ENCODE measurements around the gene HPS6. TPM values are rescaled to one million over a fixed set of nuclear protein-coding genes. Genes with fewer than 3 reads are reported as not detected.

HPS6 gene
- total RNA-seq, 1 donor from 2014 or later, result 11.0 TPM

DNA sequence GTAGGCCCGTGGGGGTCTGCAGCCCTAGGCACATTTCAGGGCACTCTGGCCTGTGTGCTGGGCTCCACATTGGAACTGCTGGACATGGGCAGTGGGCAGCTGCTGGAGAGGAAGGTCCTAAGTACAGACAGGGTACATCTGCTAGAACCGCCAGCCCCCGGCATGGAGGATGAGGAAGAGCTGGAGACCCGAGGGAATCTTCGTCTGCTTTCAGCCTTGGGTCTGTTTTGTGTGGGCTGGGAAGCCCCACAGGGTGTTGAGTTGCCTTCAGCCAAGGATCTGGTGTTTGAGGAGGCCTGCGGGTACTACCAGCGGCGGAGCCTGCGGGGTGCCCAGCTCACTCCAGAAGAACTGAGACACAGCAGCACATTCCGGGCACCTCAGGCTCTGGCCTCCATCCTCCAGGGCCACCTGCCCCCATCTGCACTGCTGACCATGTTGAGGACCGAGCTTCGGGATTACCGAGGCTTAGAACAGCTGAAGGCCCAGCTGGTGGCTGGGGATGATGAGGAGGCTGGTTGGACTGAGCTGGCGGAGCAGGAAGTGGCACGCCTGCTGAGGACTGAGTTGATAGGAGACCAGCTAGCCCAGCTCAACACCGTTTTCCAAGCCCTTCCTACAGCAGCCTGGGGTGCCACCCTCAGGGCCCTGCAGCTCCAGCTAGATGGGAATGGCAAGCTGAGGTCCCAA, 1.4 kb downstream of the HPS6 start:
- intact Hi-C loops (cut with DNase I), result loop anchor here (5.0 kb wide), 2 partner anchors 51 to 229 kb away; no protein-coding TSS in a partner anchor
- ATAC-seq, result no peak

DNA sequence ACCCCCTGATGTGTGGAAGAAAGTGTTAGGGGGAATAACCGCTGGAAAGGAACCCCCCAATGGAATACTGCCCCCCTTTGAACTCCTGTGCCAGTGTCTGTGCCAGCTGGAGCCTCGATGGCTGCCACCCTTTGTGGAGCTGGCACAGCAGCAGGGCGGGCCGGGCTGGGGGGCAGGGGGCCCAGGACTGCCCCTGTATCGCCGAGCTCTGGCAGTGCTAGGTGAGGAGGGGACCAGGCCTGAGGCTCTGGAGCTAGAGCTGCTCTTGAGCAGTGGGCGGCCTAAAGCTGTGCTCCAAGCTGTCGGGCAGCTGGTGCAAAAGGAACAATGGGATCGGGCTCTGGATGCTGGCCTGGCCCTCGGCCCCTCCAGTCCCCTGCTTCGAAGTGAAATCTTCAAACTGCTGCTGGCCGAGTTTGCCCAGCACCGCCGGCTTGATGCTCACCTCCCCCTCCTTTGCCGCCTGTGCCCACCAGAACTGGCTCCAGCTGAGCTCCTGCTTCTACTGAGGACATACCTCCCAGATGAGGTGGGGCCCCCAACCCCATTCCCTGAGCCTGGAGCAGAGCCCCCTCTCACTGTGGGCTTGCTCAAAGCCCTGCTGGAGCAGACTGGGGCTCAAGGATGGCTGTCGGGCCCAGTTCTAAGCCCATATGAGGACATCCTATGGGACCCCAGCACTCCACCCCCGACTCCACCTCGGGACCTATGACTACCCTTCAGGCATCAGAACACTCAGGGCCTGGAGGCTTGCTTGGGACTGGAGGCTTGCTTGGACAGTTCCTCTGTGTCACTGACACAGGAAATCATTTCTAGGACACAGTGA, 2.2 kb downstream of the HPS6 start:
- intact Hi-C loops (cut with DNase I), result loop anchor here (5.0 kb wide), 2 partner anchors 50 to 230 kb away; no protein-coding TSS in a partner anchor
- ATAC-seq (no peak), DNase-seq (ENCODE audit: missing footprints) (no peak)

More for the DNA sequence above, 1.4 kb downstream of the HPS6 start:
- no peak for DNase-seq (ENCODE audit: missing footprints)

DNA sequence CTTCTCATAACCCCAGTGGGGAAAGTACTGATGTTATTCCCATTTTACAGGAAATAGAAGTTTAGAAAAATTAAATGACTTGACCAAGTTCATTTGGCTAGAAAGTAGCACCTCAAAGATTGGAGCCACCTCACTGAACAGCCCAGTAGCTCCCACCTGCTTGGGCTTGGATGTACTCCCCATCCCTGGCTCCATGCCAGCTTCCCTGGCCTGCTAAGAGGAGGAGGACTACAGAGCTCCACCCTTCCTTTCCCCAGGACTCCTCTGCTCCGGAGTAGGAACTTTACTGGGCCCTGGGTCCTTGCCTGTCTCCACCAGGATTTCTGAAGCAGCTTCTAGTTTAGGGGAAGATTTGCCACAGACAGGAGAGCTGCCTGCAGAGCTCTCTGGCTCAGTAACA, 3.1 kb downstream of the HPS6 start:
- intact Hi-C loops (cut with DNase I), result loop anchor here (5.0 kb wide), 2 partner anchors 49 to 231 kb away; no protein-coding TSS in a partner anchor
- DNase-seq (ENCODE audit: missing footprints) (no peak), ATAC-seq (no peak)

DNA sequence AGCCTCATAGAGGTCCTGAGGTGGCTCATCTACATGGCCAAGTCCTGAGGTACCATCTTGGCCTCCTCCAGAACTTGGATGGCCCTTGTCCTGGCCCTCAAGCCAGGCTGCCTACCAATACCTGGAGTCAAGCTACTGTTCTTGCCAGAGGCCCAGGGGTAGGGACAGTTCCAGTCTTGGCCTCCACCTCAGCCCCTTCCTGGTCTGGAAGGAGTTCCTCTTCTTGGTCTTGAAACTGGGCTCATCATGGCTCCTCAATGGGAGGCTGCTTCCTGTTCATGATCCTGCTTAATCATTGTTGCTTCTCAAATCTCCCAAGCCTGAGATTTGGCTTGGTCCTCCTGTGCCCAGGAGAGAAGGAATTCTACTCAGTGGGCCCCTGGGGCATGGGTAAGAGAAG, 3.9 kb downstream of the HPS6 start:
- no peak for DNase-seq (ENCODE audit: missing footprints)
- no peak for ATAC-seq
- intact Hi-C loops (cut with DNase I), result loop anchor here (5.0 kb wide), 2 partner anchors 48 to 232 kb away; no protein-coding TSS in a partner anchor

DNA sequence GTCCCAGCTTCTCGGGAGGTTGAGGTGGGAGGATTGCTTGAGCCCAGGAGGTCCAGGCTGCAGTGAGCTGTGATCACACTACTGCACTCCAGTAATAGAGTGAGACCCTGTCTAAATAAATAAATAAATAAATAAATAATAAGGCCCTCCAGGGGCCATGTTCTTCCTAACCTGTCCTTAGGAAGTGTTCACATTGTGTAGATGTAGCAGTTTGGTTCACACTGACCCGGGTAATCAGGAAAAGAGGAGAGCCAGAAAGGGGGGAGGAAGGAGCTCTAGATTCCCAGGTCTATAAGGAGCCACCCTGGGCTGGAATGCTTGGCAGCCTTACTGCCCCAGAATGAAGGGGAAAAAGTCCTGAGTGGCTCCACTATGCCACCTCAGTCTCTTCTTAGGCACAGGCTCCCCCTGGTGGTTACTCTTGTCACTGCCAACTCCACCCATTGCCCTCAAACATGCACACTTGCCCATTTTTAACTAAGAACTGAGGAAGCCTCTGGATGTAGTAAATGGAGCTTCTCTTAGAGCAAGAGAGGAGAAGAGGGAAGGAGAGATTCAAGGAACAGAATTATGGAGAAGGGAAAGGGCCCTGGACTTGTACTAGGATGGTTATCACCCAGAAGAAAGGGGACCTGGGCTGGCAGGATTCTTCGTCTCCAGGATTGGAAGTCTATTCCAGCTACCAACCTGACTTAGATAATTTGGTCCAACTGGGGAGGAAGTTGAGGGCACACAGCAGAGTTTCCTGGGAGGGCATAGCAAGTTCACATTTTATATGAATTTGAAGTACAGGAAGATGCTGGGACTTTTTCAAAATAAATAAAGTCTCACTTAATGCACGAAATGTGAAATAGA, 7.8 kb downstream of the HPS6 start:
- DNase-seq (ENCODE audit: missing footprints), result no peak
- intact Hi-C loops (cut with DNase I), result no loop called here
- ATAC-seq, result peak; percentile 79

DNA sequence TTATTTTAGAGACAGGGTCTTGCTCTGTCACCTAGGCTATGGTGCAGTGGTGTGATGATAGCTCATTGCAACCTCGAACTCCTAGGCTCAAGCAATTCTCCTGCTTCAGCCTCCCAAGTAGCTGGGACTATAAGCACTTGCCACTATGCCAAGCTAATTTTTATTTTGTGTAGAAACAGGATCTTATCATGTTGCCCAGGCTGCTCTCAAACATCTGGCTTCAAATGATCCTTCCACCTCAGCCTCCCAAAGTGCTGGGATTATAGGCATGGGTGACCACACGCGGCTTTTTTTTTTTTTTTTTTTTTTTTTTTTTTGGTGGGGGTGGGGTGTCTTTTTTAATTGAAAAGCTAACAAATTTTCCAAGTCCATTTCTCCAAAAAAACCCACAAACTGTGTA, 18.4 kb downstream of the HPS6 start:
- ATAC-seq (no peak), DNase-seq (ENCODE audit: missing footprints) (no peak)
- intact Hi-C loops (cut with DNase I), result no loop called here

DNA sequence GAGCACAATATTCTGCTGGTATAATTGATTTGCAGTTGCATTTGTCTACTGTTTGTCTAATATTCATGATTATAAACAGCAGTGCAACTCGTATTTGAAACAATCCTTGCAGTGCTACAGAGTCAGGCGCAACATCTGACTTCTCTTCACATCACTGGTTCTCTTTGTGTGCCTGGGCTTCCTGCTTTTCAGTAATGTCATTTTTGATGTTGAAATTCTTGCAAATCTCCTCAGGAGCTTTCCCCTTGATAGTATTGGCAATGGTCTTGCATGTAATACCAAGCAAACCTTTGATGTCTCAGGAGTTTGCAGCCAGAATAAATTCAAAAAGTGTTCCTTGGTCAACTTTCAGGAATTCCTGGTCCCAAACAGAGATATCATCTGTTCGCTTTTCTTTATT, 20.2 kb downstream of the HPS6 start:
- no peak for DNase-seq (ENCODE audit: missing footprints)
- intact Hi-C loops (cut with DNase I), result no loop called here
- no peak for ATAC-seq

DNA sequence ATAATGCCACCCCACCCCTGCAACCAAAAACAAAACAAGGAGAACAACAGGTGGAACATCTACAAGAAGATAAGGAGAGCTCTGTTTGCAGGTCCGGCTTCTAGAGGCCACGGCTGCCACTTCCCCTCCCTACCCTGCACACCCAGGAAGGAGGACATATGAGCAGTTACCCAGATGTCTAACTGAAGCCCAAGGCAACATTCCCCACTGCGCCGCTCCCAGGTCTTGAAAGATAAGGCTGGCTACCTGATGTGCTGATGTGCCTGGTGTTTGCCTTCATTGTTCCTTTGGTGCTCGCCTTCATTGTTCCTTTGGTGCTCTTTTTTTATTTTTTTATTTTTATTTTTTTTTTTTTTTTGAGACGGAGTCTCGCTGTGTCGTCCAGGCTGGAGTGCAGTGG, 21.0 kb downstream of the HPS6 start:
- intact Hi-C loops (cut with DNase I), result no loop called here
- ATAC-seq (no peak), DNase-seq (ENCODE audit: missing footprints) (no peak)

DNA sequence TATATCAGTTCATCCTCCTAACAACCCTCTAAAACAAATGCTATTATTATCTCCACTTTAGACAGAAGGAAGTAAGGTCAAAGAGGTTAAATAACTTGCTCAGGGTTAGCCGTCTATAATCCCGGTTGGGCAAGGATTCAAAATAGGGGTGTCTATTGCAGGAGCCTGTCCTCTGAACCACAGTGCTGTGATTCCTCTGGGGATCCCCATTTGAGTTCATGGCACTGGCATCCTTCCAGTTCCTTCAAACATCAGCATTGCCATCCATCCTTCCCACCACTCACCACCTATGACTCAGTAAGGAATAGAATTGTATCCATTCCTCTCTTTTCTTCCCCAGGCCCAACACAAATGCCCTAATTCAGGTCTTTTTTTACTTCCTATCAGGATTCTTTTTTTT, 25.6 kb downstream of the HPS6 start:
- no peak for DNase-seq (ENCODE audit: missing footprints)
- intact Hi-C loops (cut with DNase I), result no loop called here
- no peak for ATAC-seq

DNA sequence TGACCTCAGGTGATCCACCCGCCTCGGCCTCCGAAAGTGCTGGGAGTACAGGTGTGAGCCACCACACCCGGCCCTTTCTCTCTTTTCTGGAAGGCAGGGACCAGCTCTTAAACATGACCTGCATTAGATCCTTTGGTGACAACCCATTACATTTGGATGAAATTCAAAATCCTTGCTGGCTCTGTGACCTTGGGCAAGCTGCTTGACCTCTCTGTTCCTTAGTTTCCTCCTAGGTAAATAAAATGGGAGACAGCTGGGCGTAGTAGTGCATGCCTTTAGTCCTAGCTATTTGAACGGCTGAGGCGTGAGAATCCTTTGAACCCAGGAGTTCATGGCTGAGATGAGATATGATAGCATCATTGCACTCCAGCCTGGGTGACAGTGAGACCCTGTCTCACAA, 31.3 kb downstream of the HPS6 start:
- DNase-seq (ENCODE audit: missing footprints), result no peak
- intact Hi-C loops (cut with DNase I), result no loop called here
- ATAC-seq, result no peak

DNA sequence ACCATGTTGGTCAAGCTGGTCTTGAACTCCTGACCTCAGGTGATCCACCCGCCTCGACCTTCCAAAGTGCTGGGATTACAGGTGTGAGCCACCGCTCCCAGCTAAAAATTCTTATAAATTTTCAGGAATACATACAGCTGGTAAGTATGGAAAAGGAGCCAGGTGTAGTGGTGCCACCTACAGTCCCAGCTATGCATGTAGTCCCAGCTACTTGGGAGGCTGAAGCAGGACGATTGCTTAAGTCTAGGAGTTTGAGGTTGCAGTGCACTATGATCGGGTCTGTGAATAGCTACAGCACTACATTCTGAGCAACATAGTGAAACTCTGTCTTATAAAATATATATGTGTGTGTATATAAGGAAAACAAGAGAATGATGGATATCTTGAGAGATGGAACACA, 36.0 kb downstream of the HPS6 start:
- DNase-seq (ENCODE audit: missing footprints) (no peak), ATAC-seq (no peak)
- intact Hi-C loops (cut with DNase I), result no loop called here

DNA sequence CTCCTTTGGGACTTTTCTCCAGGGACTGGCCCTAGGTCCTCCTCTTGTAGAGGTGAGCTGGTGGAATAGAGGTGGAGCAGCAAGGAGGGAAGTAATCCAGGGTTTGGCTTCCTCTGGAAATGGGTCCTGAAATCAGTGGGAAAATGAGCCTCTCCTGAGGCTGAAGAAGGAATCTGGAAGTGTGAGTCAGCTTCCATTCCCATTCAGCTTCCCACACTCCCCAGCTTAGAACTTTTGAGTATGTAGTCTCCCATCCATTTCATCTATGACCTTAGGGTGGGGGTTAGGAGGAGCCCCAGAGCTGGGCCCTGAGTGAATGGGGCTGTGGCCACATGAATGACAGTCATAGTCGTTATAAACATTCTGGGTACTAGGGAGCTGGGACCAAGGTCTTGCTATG, 37.3 kb downstream of the HPS6 start:
- ATAC-seq (no peak), DNase-seq (ENCODE audit: missing footprints) (no peak)
- intact Hi-C loops (cut with DNase I), result no loop called here

DNA sequence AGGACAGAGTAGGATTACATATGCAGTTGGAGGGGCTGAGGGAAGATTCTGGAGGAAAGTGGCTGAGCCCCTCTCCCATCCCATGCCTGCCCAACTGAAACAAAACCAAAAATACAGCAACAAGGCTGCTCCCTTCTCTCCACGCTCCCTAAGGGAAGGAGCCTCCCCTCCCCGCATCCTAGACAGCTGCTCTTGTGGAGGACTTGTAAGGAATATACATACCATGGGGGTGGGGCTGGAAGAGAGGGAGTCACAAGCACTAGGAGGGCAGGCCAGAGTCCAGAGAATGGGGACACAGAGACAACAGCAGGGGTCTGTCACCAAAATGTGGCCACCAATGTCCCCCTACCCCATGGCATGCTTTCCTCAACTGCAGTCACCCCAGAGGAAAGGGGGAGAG, 41.8 kb downstream of the HPS6 start:
- DNase-seq (ENCODE audit: missing footprints) (no peak), ATAC-seq (no peak)
- intact Hi-C loops (cut with DNase I), result no loop called here

DNA sequence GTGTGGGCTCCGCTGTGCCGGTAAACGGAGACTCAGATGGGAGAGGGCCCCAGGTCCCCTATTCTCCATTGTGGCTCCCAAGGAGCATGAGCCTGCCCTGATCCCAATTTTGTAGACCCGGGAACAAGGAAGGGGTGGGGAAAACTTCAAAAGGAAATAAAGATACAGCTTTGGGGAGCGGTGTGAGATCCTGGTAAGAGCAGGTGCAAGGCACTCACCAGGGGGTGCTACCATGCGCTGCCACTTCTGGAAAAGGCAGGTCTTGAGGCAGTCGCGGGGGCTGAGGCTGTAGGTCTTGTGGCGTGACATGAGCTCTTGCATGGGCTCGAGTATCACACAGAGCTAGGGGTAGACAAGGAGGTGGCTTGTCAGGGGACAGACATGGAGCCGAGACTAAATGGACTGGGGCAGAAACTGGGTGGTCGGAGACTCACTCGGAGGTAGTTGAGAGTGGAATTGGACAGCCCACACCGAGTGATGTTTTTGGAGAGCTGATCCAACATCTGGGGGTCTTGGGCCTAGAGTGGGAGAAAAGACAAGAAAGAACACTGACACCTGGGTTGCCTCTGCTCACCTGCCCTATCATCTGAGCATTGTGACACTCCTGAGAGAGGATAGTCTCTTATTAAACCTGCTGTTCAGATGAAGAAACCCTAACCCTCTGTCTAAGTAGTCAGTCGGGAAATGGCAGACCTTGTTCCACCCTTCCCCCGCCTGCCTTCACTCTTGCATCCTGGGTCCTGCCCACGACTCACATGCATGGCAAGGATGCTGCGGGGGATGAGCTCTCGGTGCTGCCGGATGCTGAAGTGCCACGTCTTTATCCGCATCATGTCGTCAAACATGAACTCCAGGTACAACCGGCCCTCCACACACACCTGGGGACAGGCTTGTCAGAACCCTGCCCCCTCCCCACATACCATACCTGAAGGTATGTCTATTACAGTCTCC, 44.3 kb downstream of the HPS6 start:
- DNase-seq (ENCODE audit: missing footprints), result peak; percentile 62
- intact Hi-C loops (cut with DNase I), result no loop called here
- ATAC-seq, result no peak

DNA sequence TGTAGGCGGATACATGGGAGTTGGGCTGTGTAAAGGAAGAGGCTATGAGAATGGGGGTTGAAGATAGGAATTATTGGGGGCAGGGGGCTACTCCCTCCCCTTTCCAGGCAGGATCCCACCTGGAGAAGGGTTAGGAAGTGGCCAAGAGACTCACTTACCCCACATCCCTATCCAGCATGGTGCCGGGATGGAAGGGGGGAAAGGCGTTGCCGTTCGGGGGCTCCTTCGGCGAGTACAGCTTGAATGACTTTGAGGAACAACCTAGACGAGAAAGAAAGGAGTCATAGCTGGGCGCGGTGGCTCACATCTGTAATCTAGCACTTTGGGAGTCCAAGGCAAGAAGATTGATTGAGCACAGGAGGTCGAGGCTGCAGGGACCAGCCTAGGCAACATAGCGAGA, 46.1 kb downstream of the HPS6 start:
- no peak for ATAC-seq
- intact Hi-C loops (cut with DNase I), result no loop called here

DNA sequence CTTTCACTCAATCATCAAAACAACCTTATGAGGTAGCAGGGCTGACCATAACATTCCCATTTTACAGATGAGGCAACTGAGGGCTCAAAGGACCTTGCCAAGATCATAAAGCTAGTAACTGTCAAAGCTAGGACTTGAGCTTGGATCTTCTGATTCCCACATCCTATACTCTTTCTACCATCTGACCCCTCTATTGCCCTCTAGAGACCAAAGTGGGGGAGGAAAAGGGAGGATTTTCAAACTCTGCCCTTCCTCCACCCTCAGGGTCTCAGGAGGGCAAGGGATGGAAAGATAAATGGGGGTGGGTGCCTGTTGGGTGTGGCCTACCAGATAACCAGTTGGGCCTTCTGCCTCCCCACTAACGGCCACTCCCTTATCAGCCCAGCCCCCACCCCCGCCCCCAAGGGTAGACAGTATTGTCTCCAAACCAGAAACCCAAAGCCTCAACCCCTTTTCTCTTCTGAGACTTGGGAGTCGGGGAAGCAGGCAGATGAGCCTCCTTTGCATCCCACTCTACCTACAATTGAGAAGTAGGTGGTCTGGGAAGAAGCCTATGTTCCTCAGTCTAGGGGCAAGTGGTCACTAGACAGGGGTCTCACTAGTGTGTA, 47.2 kb downstream of the HPS6 start:
- DNase-seq (ENCODE audit: missing footprints) (no peak), ATAC-seq (no peak)
- intact Hi-C loops (cut with DNase I), result no loop called here

More for the DNA sequence above, 46.1 kb downstream of the HPS6 start:
- DNase-seq (ENCODE audit: missing footprints), result no peak

DNA sequence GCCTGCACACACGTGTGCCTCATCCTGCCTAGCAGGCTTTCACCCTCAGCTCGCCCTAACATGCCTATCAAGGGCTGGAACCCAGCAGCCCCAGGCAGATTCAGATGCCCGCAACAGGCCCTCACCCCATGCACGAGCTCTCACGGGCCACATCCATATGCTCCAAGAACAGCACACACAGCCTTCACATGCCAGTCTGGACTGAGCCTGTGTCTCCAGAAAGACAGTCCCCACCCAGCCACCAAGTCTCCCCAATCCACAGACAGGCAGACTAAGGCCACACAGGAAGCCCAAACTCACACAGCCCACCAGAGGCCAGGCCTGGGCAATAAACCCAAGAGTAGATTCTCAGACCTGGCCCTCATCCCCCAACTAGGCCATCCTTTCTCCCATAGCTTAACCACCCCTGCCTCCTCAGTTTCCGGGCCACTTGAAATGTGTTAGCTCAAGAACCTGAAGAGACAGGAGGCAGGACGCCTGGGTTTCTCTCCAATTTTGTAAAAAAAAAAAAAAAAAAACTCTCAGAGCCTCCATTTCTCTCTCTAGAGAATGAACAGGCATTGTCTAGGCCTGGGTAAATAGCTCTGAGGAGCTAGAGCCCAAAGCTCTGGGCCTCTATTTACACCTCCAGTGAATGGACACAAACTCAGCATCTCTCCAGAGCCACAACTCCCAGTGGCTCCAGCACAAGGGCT, 48.3 kb downstream of the HPS6 start:
- intact Hi-C loops (cut with DNase I), result no loop called here
- DNase-seq (ENCODE audit: missing footprints) (no peak), ATAC-seq (no peak)

Measured in Right ventricle myocardium inferior (tissue), 1 donor.